22Rv1 (cell line): ENCODE measurements around the gene RAB11B.

Experiments
- ZFX ChIP-seq: fragments of 450-650 bp; IDR thresholded peaks from 2 replicates; pipeline ENCODE4 v1.6.1; 2017; ENCODE audit warnings: antibody characterized with exemption, borderline replicate concordance
- TF ChIP-seq, protein P1 (sequence below): fragments of 450-650 bp; IDR thresholded peaks from 2 replicates; pipeline ENCODE4 v1.5.1; 2017; ENCODE audit warnings: mild to moderate bottlenecking

GRCh38 chr19:8358948-8359347, 31.2 kb upstream of the RAB11B start:
- TF ChIP-seq, protein P1, sequence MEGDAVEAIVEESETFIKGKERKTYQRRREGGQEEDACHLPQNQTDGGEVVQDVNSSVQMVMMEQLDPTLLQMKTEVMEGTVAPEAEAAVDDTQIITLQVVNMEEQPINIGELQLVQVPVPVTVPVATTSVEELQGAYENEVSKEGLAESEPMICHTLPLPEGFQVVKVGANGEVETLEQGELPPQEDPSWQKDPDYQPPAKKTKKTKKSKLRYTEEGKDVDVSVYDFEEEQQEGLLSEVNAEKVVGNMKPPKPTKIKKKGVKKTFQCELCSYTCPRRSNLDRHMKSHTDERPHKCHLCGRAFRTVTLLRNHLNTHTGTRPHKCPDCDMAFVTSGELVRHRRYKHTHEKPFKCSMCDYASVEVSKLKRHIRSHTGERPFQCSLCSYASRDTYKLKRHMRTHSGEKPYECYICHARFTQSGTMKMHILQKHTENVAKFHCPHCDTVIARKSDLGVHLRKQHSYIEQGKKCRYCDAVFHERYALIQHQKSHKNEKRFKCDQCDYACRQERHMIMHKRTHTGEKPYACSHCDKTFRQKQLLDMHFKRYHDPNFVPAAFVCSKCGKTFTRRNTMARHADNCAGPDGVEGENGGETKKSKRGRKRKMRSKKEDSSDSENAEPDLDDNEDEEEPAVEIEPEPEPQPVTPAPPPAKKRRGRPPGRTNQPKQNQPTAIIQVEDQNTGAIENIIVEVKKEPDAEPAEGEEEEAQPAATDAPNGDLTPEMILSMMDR, result no peak
- no peak for TF ChIP-seq ZFX
